Fibroblast of villous mesenchyme (primary cell): Measurements from ENCODE around the gene FOXD1. TPM values are rescaled to one million over a fixed set of nuclear protein-coding genes. Genes with fewer than 3 reads are reported as not detected.

ENCODE experiments used
- DNase-seq: peaks from one replicate; pipeline ENCODE4 v3.0.0-alpha.2; 2010; ENCODE audit warnings: low read depth
- H3K4me3 ChIP-seq: 2 replicates; pipeline ENCODE4 v1.5.1; 2011; ENCODE audit warnings: low read depth, mild to moderate bottlenecking, low read length
- total RNA-seq: library from RNA; depleted of rRNA; stranded (reverse); fragments of >200 nt; gene quantifications from 2 replicates; pipeline ENCODE4 v1.2.3, GENCODE V29; 2012
- TF ChIP-seq, protein P1 (sequence below): IDR thresholded peaks from 2 replicates; pipeline ENCODE4 v1.5.1; 2012; ENCODE audit warnings: low read depth, mild to moderate bottlenecking, low read length; ENCODE audit not compliant: insufficient read depth

The FOXD1 gene
- total RNA-seq, 1 donor, result 2.2 TPM

DNA sequence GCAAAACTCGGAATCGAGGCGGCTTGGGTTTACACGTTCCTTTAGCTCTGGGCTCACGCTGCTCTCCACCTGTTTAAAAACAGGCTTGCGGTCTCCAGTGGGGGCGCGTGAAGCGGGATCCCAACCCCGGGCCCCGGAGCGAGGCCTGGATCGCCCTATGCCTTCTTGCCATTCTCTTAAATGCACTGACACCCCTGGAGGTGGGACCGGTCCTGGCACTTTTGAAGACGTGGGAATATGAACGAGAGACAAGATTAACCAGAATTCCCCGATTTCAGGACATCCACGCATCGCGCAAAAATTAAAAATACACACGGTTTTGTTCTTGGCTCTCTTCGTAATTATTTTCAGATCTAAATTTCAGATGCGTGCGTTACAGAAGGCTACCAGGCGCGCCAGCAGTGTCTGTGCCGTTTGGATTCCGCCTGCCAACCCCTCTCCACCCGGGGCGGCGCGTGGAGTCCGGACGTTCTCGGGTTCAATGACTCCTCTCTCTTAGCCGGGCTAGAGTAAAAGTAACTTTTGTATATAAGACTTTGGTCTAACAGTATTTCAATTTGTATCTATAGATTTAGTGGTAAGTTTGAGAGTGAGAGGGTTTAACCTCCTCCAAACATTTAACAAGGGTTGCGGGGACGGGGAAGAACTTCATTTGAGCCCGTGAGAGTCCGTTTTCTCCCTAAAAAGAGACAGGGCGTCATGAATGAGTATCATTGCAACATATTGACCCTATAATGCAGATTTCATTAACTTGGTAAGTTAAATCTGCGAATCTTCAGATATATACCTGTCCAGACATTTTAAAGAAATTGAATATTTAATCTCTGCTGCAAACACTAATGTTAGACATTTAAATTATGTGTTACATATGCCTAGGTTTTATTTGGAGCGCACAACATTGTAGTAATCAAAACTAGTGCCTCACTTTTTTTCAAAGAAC is 3.8 kb downstream of the FOXD1 start:
- DNase-seq, result no peak
- no peak overlapping the region for H3K4me3 ChIP-seq
- TF ChIP-seq, protein P1, sequence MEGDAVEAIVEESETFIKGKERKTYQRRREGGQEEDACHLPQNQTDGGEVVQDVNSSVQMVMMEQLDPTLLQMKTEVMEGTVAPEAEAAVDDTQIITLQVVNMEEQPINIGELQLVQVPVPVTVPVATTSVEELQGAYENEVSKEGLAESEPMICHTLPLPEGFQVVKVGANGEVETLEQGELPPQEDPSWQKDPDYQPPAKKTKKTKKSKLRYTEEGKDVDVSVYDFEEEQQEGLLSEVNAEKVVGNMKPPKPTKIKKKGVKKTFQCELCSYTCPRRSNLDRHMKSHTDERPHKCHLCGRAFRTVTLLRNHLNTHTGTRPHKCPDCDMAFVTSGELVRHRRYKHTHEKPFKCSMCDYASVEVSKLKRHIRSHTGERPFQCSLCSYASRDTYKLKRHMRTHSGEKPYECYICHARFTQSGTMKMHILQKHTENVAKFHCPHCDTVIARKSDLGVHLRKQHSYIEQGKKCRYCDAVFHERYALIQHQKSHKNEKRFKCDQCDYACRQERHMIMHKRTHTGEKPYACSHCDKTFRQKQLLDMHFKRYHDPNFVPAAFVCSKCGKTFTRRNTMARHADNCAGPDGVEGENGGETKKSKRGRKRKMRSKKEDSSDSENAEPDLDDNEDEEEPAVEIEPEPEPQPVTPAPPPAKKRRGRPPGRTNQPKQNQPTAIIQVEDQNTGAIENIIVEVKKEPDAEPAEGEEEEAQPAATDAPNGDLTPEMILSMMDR, result no peak

DNA sequence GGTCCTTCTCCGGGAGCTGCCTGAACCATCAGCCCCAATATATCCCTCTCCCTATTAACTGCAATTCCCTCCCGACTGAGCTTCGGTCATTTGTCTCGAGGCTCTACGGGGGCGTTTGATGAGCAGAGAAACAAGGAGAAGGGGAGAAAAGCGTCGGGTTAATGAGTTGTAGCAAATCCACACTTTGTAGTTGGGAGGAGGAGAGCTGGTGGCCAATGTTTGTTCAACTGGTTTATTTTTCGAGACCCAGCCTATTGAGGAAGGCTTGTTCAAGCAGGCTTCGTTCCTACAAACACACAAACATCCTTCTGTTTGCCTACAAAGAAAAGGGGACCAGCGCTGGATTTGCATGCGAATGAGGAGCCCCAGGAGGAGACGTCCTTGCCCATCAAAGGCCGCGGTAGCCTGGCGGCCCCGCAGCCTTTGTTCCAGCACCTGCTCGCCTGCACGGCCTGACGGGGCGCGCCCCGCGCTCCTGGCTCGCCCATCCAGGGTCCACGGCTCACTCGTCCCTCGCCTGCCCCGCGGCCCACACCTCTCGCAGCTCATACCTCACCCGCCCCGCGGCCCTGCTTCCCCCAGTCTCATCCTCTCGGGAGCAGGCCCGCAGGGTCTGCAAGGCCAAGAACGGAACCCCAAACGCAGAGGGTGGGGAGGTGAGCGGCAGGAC is 4.6 kb downstream of the FOXD1 start:
- no peak overlapping the region for H3K4me3 ChIP-seq
- no peak for DNase-seq

GRCh38 chr5:73442996-73443627 is 5.5 kb downstream of the FOXD1 start:
- DNase-seq, result no peak
- TF ChIP-seq, protein P1, result no peak
- no peak overlapping the region for H3K4me3 ChIP-seq

More for the DNA sequence above, 4.6 kb downstream of the FOXD1 start:
- TF ChIP-seq, protein P1, result no peak

DNA sequence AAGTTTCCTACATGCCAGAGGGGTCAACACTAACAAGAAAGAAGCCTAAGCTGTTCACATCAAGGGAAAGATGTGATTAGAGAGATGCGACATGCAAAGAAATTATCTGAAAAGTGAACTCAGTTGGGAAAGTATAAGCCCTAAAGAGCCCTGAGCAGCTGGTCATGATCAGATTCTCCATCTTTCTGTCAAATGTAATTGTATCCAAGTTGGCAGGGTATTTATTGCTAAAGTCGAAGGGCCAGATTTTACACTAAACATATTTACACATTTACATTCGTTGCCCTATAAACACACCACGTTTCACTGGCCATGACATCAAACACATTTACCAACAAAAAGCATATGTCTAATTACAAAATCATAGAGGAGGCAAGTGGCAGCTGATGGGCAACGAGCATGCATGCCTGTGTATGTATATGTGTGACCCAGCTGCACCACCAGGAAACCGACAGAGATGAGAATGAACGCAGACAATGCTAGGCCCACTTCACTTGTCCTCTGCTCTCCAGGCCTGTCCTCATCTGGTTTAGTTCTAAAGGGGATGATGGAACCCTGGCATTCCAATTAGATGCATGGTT is 6.3 kb downstream of the FOXD1 start:
- H3K4me3 ChIP-seq, result no peak overlapping the region
- TF ChIP-seq, protein P1, result no peak
- no peak for DNase-seq

DNA sequence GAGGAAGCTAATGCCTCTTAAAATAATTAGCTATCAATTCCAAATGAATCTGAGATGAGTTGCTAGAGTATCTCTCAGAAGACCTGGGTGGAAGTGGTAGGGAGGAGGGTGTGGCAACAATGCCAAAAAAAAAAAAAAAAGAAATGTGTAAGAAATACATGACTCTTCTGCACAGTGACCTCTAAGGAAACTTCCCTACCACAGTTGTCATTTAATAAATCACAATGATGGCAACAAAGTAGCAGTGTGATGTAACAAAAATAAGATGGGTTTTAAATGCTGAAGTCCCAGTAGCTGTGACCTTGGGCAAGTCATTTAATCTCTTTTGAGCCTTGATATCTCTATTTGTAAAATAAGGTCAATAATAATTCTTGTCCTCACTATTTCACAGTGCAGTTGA is 7.2 kb downstream of the FOXD1 start:
- no peak for DNase-seq

GRCh38 chr5:73440262-73440661 is 8.3 kb downstream of the FOXD1 start:
- TF ChIP-seq, protein P1, result no peak
- DNase-seq, result no peak

More for the DNA sequence above, 7.2 kb downstream of the FOXD1 start:
- H3K4me3 ChIP-seq, result no peak overlapping the region
- TF ChIP-seq, protein P1, result no peak

More at GRCh38 chr5:73440262-73440661, 8.3 kb downstream of the FOXD1 start:
- H3K4me3 ChIP-seq, result no peak overlapping the region
